ENCODE data around the gene SPATA31C2.

DNA sequence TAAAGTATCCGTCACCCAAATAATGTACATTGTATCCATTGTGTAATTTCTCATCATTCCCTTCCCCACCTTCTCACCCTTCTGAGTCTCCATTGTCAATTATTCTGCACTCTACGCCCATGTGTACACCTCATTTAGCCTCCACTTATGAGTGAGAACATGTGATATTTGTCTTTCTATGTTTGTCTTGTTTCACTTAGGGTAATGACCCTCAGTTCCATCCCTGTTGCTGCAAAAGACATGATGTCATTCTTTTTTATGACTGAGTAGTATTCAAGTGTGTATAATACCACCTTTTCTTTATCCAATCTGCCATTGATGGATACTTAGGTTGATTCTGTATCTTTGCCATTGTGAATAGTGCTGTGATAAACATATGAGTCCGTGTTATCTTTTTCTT, 4.9 kb upstream of the SPATA31C2 start:
- TF ChIP-seq CTCF (conservative IDR thresholded peaks at IDR 0.05) = no peak
- TF ChIP-seq EZH2 (IDR thresholded peaks at IDR 0.05; ENCODE audit: low read depth) = no peak
